Measurements from ENCODE around the gene DDX41. TPM values are rescaled to one million over a fixed set of nuclear protein-coding genes. Genes with fewer than 3 reads are reported as not detected.
"Not testable (repeated sequence)": the region's sequence is repeated elsewhere in the genome, so short reads cannot be mapped to it uniquely, and the experiment has no call there.

DDX41 gene
- total RNA-seq, 1 donor from 2014 or later: 174 TPM

GRCh38 chr5:177537389-177538361, 20.9 kb upstream of the DDX41 start:
- DNase-seq (ENCODE audit: low read depth): no peak
- TF ChIP-seq, protein P1, sequence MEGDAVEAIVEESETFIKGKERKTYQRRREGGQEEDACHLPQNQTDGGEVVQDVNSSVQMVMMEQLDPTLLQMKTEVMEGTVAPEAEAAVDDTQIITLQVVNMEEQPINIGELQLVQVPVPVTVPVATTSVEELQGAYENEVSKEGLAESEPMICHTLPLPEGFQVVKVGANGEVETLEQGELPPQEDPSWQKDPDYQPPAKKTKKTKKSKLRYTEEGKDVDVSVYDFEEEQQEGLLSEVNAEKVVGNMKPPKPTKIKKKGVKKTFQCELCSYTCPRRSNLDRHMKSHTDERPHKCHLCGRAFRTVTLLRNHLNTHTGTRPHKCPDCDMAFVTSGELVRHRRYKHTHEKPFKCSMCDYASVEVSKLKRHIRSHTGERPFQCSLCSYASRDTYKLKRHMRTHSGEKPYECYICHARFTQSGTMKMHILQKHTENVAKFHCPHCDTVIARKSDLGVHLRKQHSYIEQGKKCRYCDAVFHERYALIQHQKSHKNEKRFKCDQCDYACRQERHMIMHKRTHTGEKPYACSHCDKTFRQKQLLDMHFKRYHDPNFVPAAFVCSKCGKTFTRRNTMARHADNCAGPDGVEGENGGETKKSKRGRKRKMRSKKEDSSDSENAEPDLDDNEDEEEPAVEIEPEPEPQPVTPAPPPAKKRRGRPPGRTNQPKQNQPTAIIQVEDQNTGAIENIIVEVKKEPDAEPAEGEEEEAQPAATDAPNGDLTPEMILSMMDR (conservative IDR thresholded peaks at IDR 0.05; ENCODE audit: low read depth, low read length): no peak
- no peak overlapping the region for H3K4me3 ChIP-seq (ENCODE audit: low read depth, low read length)

DNA sequence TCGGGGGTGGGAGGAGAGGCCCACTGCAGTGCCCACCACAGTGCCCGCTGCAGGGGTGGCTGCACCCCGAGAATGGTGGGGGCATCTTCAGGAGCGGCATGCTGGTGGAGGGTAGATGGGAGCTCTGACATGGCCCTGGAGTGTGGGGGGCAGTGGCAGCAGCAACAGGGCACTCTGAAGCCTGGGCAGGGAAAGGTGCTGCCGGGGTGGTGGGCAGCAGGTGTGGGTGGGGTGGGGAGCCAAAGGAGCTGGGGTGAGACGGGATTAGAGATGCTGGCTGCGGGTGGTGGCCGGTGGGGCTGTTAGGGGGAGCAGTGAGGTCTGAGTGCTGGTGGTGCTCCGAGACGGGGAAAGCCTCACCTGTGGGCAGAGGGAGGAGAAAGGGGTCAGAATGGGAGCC, 19.6 kb upstream of the DDX41 start:
- no peak for DNase-seq (ENCODE audit: low read depth)
- H3K4me3 ChIP-seq (ENCODE audit: low read depth, low read length): no peak overlapping the region
- TF ChIP-seq, protein P1 (conservative IDR thresholded peaks at IDR 0.05; ENCODE audit: low read depth, low read length): no peak

GRCh38 chr5:177535125-177535524, 18.4 kb upstream of the DDX41 start:
- no peak overlapping the region for H3K4me3 ChIP-seq (ENCODE audit: low read depth, low read length)
- no peak for DNase-seq (ENCODE audit: low read depth)
- TF ChIP-seq, protein P1 (conservative IDR thresholded peaks at IDR 0.05; ENCODE audit: low read depth, low read length): no peak

DNA sequence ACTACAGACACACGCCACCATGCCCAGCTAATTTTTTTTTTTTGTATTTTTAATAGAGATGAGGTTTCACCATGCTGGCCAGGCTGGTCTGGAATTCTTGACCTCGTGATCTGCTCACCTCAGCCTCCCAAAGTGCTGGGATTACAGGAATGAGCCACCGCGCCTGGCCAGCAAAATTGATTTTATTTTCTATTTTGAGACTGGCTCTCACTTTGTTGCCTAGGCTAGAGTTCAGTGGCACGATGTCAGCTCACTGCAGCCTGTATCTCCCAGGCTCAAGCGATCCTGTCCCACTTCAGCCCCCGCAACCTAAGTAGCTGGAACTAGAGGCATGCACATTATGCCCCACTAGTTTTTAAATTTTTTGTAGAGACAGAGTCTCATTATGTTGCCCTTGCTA, 17.7 kb upstream of the DDX41 start:
- not testable (repeated sequence) for H3K4me3 ChIP-seq (ENCODE audit: low read depth, low read length); DNase-seq (ENCODE audit: low read depth)

GRCh38 chr5:177531209-177531940, 14.6 kb upstream of the DDX41 start:
- no peak overlapping the region for H3K4me3 ChIP-seq (ENCODE audit: low read depth, low read length)
- DNase-seq (ENCODE audit: low read depth): no peak
- TF ChIP-seq, protein P1 (conservative IDR thresholded peaks at IDR 0.05; ENCODE audit: low read depth, low read length): no peak

- no peak for DNase-seq (ENCODE audit: low read depth)
- TF ChIP-seq, protein P1 (conservative IDR thresholded peaks at IDR 0.05; ENCODE audit: low read depth, low read length): no peak
Observed at GRCh38 chr5:177530638-177531037, 13.9 kb upstream of the DDX41 start.

More at GRCh38 chr5:177530638-177531037, 13.9 kb upstream of the DDX41 start:
- no peak overlapping the region for H3K4me3 ChIP-seq (ENCODE audit: low read depth, low read length)
